NCI-H774 (cell line): ENCODE data around the gene PPP1R9B.

Source experiments
- DNase-seq: peaks from one replicate; lab custom pipeline; 2025; lab: John Stamatoyannopoulos, UW

PPP1R9B gene

GRCh38 chr17:50154604-50155003 is 4.1 kb upstream of the PPP1R9B start:
- DNase-seq: no peak

GRCh38 chr17:50153650-50154575 is 3.4 kb upstream of the PPP1R9B start:
- no peak for DNase-seq

DNA sequence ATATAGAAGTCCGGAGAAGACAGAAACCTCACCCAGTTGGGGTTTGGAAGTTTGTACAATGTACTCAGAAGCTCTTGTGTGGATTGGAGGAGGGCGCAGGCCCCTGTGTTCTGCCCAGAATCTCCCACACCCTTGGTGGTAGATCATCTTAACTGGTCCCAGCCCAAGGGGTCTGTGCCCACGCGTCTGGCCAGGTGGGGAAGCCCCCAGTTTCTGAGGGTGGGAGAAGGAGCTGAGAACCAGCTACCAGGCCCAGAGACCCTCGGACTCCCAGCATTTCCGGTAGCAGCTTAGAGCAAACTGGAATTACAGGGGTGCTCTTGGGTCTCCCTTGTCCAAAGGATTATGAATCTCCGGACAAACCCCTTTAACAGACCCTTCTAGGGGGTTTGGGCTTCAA is 2.3 kb upstream of the PPP1R9B start:
- DNase-seq: no peak

DNA sequence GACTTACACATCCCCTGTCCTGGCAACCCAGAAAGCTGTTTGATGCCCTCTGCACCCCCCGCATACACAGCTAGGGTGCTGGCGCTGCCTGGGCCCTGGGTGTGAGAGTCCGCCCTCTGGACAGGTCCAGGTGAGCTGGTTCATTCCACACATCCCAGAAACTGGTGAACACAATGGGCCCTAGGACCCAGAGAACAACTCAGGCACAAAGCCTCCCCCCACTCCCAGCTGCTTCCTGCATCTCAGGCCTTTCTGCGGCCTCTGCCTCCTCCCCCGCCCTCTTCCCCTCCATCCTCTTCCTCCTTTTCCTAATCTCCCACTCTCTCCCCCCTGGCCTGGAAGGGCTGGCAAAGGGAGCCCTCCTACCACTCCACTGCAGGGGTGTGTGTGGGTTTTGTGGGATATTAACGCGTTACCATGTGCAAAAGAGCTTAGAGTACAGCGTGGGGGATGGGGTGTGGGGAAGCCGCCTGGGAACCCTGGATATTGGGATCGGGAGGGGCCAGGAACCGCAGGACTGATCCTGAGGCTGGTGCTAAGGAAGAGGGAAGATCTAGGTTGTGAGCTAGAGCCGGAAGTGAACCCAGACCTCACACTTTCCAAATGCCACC is 1.6 kb upstream of the PPP1R9B start:
- DNase-seq: peak; percentile 87

DNA sequence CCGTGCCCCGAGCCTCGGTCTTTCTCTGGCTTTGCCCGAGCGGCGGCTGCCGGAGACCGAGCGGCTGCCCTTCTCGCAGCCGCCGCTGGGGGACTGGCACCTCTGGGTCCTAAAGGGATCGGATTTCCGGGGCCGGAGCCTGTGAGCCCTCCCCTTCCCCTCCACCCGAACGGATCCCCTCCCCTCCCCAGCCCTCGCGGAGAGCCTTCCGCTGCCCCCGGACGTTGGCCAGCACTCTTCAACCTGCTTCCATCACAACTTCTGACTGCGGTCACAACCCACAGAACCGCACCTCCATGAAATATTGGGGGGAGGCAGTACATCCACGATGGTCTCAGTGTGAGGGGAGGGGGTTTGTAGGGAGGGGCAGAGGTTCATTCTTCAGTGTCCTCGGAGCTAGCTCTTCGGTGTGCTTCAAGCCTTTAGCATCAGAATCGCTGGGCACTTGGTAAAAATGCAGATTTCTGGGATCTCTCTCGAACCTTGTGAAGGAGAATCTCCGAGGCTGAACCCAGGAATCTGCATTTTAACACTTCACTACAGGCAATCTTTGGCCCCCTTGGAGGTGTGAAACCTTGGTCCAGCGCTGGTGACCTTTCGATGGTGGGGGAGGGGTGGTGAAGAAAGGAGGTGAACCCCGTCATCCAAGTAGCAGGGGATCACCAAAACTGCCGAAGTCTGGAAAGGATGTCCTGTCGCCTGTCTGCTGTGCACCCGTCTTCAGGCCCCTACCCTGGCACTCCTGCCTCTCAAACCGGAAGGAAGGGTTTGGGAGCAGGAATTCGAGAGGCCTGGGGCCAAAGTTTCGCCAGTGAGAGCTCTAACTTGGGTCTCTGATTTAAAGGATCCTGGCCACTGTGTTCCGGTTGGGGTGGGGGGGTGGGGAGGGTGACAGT is 812 bp upstream of the PPP1R9B start:
- DNase-seq: peak; percentile 91

DNA sequence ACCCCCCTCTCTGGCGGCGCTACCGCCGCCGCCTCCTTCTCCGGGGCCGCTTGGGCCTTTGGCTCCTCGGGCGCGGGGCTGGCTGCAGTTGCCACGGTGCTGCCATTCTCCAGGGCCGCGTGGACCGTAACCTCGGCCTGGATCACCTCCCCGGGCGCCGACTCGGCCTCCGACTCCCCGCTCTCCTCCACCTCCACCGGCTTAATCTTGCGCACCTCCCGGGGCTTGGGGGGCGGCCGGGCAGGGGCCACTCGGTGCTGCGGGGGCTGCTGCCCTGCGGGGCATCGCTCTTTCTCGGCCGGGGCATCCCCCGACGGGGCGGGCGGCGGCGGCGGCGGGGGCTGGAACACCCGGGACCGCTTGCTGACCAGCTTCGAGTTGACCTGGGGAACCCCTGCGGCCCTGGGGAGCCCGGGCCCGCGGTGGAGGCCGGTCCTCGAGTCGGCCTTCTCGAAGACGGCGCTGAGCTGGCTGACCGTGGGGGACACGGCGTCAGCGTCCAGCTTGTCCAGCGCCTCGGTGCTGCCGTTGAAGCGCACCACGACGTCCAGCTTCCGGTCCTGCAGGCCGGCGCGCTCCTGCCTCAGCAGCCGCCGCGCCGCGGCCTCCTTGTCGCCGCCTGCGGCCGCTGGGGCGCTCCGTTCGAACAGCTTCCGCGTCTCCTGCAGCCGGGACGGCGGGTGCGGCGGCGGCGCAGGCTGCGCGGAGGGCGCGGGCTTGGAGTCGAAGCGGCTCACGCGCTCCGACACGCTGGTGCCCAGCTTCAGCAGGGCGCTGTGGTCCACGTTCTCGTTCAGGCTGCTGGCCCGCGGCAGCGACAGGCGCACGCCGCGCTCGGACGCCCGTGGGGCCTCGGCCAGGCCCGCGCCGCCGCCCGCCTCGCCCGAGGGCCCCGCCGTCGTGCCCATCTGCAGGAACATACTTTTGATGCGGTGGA is 792 bp downstream of the PPP1R9B start:
- DNase-seq: peak; percentile 63

- DNase-seq: no peak
Observed at GRCh38 chr17:50149091-50149416, 1.4 kb downstream of the PPP1R9B start.

DNA sequence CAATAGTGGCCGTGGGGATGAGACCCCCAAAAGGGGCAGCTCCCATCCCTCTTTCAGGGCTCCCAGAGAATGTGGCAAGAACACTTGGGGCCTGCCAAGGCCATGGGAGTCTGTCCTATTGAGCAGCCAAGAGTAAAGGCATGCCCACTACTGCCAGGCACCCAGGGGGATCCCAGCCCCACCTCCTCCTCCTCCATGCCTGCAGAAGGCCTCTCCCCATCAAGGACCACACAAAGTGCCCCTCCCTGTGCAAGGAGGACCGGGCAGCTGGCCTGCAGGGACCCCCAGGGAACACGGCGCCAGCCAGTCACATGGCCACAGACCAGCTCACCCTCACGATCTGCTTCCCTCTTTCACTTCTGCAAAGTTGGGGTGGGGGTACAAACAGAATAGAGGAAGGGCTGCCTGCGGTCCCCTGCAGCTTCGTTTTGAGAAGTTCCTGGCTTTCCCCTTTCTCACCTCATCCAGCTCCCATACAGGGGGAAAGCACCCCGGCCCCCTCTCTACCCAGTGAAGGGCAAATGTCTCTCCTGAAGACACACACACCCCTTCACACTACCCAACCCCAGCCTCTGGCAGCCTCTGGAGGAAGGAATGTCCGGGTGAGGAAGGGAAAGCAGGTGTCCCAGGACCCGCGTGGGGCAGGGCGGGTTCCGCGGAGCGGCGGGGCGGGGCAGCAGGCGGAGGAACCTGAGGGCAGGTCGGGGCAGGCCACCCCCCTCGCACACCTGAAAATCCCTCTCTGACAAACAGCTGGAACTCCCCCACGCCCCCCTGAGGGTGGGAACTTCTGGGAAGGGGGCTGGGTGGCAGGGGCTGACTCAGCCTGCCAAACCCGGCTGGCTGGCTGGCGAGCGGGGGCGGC is 2.0 kb downstream of the PPP1R9B start:
- no peak for DNase-seq

DNA sequence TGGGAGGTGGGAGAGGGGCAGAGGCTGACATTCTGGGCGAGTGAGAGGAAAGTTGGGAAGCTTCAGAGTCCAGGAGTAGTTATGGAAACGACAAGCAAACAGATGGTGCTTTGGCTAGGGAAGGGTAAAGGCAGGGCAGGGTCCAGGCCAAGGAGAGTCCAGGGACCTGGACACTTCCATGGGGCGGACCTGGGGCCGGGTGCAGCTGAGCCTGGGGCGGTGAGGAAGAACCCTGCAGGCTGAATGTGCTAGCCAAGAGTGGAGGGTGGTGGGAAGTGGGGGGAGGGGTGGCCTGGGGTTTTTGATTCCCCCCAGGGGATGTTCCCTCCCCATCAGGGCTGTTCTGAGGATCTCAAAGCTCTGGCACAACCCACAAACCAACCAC is 2.6 kb downstream of the PPP1R9B start:
- no peak for DNase-seq

- no peak for DNase-seq
Observed at GRCh38 chr17:50146927-50147665, 3.4 kb downstream of the PPP1R9B start.

- no peak for DNase-seq
Observed at GRCh38 chr17:50146230-50146926, 4.1 kb downstream of the PPP1R9B start.

GRCh38 chr17:50145532-50146229 is 4.8 kb downstream of the PPP1R9B start:
- no peak for DNase-seq

- no peak for DNase-seq
Observed at GRCh38 chr17:50144845-50145531, 5.5 kb downstream of the PPP1R9B start.

DNA sequence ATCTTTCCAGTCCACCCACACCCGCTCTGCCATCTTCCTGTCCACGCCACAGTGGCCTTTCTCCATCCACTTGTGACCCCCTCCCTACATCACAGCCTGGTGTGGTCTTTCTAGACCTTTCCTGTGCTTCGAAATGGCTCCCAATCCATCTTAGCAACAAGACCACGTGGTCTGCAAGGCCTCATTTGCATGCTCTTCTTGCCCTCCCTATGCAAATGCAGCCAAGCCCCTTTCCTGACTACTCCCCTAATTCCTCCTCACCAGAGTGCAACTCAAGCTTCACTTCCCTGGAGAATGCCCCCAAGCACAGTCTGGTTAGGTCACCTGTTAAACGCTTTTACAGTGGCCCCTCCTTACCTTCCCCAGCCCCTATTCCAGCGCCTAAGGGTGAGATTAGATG is 6.1 kb downstream of the PPP1R9B start:
- no peak for DNase-seq

GRCh38 chr17:50143461-50144176 is 6.9 kb downstream of the PPP1R9B start:
- DNase-seq: no peak

DNA sequence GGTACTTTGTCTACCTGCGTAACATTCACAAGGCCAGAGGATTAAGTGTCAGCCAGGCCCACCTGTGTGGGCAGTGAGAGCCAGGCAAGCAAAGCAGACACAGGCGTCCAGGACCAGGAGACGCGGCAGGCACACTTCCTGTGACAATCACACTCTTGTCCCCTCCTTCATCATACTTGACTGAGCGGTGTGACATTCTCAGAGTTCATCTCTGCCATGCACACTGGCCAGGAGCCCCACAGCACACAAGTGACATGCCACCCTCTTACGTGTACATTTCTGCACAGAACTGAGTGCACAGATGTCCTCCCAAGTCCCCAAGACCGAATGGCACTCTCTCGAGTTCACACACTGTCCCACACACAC is 8.7 kb downstream of the PPP1R9B start:
- DNase-seq: no peak

DNA sequence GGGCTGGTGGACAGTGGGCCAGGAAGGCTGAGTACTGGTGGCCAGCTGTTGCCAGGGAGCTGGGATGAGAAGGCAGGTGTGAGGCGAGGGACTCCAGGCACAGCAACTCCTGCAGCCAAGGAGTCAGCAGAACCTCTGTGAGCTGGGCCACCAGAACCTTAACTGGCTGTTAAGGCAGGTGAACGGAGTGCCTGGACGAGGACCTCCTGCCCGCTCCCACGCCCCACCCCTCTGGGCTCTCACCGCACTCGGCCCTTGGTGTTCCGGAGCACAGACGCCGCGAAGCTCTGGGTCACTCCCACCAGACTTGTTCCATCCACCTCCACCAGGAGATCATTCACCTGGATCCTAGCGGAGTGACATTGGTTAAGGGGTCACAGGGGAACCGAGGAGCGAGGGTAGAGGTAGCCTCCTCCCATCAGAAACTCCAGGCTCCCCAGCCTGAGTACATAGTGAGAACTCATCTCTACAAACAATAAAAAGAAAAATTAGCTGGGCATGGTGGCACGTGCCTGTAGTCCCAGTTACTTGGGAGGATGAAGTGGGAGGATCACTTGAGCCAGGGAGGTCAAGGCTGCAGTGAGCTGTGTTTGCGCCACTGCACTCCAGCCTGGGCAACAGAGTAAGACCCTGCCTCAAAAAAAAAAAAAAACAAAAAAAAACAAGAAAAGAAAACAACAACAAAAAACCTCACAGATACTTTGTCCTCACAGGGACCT is 9.3 kb downstream of the PPP1R9B start:
- DNase-seq: no peak
